Esophagus muscularis mucosa (tissue), 4 donors: Measurements from ENCODE around the gene MEFV. TPM values are rescaled to one million over a fixed set of nuclear protein-coding genes. Genes with fewer than 3 reads are reported as not detected.

Experiments used
- DNase-seq: peaks from one replicate; pipeline ENCODE4 v3.0.0-alpha.2; 2017; ENCODE audit errors: extremely low spot score
- H3K27ac ChIP-seq, 4 donors: fragments of 200-600 bp; sonication (generic); replicated peaks in 1 of 4; 1 replicate in 3 of 4; 2 replicates in 1 of 4; pipeline ENCODE4 v1.5.1; 2016 to 2019; ENCODE audit warnings: mild to moderate bottlenecking in 1 of 4
- H3K27me3 ChIP-seq, 4 donors: fragments of 200-600 bp; sonication (generic); one replicate each; pipeline versions ENCODE4 v1.5.1 to v1.6.0; 2016 to 2019
- H3K36me3 ChIP-seq, 4 donors: fragments of 200-600 bp; sonication (generic); one replicate each; pipeline ENCODE4 v1.5.1; 2016 to 2019
- H3K4me1 ChIP-seq, 4 donors: fragments of 200-600 bp; sonication (generic); one replicate each; pipeline ENCODE4 v1.5.1; 2016 to 2019
- H3K4me3 ChIP-seq, 4 donors: fragments of 200-600 bp; sonication (generic); 1 replicate in 2 of 4; 2 replicates in 2 of 4; pipeline ENCODE4 v1.5.1; 2016 to 2019; ENCODE audit warnings: mild to moderate bottlenecking in 4 of 4, moderate library complexity in 1 of 4
- H3K9me3 ChIP-seq, 4 donors: fragments of 200-600 bp; sonication (generic); 1 replicate in 3 of 4; 2 replicates in 1 of 4; pipeline ENCODE4 v1.5.1; 2016 to 2019
- EP300 ChIP-seq: sonication (generic); formaldehyde crosslinking; IDR thresholded peaks from one replicate; pipeline ENCODE4 v1.6.1; 2017; ENCODE audit warnings: antibody characterized with exemption
- POLR2A ChIP-seq: fragments of 450-650 bp; IDR thresholded peaks from one replicate; pipeline ENCODE4 v1.6.1; 2017; ENCODE audit warnings: antibody characterized with exemption, moderate library complexity, mild to moderate bottlenecking, low read depth
- POLR2AphosphoS5 ChIP-seq, 2 donors: sonication (generic); formaldehyde crosslinking; IDR thresholded peaks; one replicate each; pipeline ENCODE4 v1.6.1; 2017; ENCODE audit warnings: antibody characterized with exemption in 2 of 2
- WGBS: methylation state at CpG from one replicate; pipeline ENCODE4 v1.1.5; 2018; 5-methylcytosine and 5-hydroxymethylcytosine counted together
- intact Hi-C: fragments of 100-400 bp; cut with DNase I; formaldehyde crosslinking; loops from one replicate; pipeline ENCODE4 v1.15.1; 2023
- total RNA-seq, 4 donors: library from RNA; depleted of rRNA; stranded (reverse); fragments of >200 nt; gene quantifications; one replicate each; pipeline versions ENCODE4 v1.1.0 to v1.2.1, GENCODE V29; 2016
- TF ChIP-seq, protein P1 (sequence below), 3 experiments: fragments of 200-600 bp in 2 of 3; fragments of 450-650 bp in 1 of 3; sonication (generic) in 2 of 3; IDR thresholded peaks; one replicate each; pipeline ENCODE4 v1.5.1; 2017 to 2019; ENCODE audit warnings: antibody characterized with exemption in 3 of 3, mild to moderate bottlenecking in 2 of 3, moderate library complexity in 1 of 3

The MEFV gene
- total RNA-seq, 4 donors from 2014 or later = 1.2 to 4.0 (median 1.5) TPM

DNA sequence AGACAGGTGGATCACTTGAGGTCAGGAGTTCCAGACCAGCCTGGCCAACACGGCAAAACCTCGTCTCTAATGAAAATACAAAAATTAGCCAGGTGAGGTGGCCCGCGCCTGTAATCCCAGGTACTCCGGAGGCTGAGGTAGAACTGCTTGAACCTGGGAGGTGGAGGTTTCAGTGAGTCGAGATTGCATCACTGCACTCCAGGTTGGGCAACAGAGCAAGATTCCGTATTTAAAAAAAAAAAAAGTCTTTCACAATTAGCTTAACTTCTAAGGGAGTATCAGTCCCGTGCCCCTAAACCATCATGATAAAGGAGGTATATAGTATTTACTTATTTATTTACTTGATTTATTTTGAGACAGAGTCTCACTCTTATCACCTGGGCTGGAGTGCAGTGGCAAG, 3.4 kb upstream of the MEFV start:
- no peak overlapping the region for H3K27ac ChIP-seq
- no peak for TF ChIP-seq EP300
- no peak for TF ChIP-seq POLR2AphosphoS5 (IDR thresholded peaks at IDR 0.05)
- TF ChIP-seq, protein P1, sequence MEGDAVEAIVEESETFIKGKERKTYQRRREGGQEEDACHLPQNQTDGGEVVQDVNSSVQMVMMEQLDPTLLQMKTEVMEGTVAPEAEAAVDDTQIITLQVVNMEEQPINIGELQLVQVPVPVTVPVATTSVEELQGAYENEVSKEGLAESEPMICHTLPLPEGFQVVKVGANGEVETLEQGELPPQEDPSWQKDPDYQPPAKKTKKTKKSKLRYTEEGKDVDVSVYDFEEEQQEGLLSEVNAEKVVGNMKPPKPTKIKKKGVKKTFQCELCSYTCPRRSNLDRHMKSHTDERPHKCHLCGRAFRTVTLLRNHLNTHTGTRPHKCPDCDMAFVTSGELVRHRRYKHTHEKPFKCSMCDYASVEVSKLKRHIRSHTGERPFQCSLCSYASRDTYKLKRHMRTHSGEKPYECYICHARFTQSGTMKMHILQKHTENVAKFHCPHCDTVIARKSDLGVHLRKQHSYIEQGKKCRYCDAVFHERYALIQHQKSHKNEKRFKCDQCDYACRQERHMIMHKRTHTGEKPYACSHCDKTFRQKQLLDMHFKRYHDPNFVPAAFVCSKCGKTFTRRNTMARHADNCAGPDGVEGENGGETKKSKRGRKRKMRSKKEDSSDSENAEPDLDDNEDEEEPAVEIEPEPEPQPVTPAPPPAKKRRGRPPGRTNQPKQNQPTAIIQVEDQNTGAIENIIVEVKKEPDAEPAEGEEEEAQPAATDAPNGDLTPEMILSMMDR (IDR thresholded peaks at IDR 0.05) = no peak
- no peak for TF ChIP-seq POLR2A
- no peaks in the 10 kb centered on the region for H3K36me3 ChIP-seq
- intact Hi-C loops = loop anchor here (10.0 kb wide), 1 partner anchor 235 kb away; the partner anchor contains the start of gene C16orf90
- WGBS = 82% methylated on average over 8 of the region's 8 CpGs
- H3K9me3 ChIP-seq = no peaks in the 10 kb centered on the region
- no peak overlapping the region for H3K4me3 ChIP-seq
- H3K27me3 ChIP-seq = peaks cover 0 to 27% (median 0%) of the 10 kb centered on the region in 4 donors
- peaks cover 3 to 12% (median 10%) of the 10 kb centered on the region in 4 donors for H3K4me1 ChIP-seq
- no peak for DNase-seq

DNA sequence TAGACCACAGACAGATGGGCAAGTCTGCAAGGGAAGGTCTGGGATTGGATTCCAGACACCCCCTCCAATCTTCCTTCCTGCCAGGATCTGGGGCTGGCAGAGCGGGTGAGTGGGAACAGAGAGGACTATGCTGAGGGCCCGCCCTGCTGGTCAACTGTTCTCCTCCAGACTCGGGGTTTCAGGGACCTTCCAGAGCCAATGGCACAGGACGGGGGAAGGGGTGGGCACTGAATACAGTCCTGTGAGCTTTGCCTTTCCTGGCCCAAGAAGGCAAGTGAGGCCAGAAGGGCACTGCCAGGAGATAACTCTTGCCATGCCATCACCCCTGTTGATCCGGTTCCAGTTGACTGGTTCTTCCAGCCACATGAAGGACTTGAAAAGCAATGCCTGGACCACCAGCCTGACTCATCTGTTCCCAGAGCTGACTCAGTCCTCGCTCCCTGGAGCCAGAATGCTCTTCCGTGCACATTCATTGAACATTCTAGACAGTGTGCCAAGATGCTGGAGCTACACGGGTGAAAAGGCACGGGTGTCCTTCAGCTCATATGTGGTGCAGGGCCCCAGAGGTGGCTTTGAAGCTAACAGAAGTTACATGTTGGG, 533 bp upstream of the MEFV start:
- DNase-seq = no peak
- intact Hi-C loops = no loop called here
- Histone ChIP-seq H3K36me3 (no peaks in the 10 kb centered on the region), H3K9me3 (no peaks in the 10 kb centered on the region), H3K4me3 (no peak overlapping the region), H3K27me3 (peaks cover 0 to 35% (median 3%) of the 10 kb centered on the region in 4 donors), H3K4me1 (no peaks in the 10 kb centered on the region), H3K27ac (no peak overlapping the region)
- no peak for TF ChIP-seq EP300
- TF ChIP-seq, protein P1 (IDR thresholded peaks at IDR 0.05) = no peak
- no peak for TF ChIP-seq POLR2AphosphoS5 (IDR thresholded peaks at IDR 0.05)
- no peak for TF ChIP-seq POLR2A
- WGBS = 83% methylated on average over 8 of the region's 9 CpGs

- Histone ChIP-seq H3K27me3 (peaks cover 0 to 37% (median 3%) of the 10 kb centered on the region in 4 donors), H3K4me1 (no peaks in the 10 kb centered on the region), H3K36me3 (no peaks in the 10 kb centered on the region), H3K27ac (no peak overlapping the region), H3K4me3 (no peak overlapping the region), H3K9me3 (no peaks in the 10 kb centered on the region)
- TF ChIP-seq, protein P1 (IDR thresholded peaks at IDR 0.05) = no peak
- DNase-seq = no peak
- intact Hi-C loops = no loop called here
- 49% methylated on average over 15 of the region's 35 CpGs for WGBS
Observed at GRCh38 chr16:3254309-3254708, 2.1 kb downstream of the MEFV start.

DNA sequence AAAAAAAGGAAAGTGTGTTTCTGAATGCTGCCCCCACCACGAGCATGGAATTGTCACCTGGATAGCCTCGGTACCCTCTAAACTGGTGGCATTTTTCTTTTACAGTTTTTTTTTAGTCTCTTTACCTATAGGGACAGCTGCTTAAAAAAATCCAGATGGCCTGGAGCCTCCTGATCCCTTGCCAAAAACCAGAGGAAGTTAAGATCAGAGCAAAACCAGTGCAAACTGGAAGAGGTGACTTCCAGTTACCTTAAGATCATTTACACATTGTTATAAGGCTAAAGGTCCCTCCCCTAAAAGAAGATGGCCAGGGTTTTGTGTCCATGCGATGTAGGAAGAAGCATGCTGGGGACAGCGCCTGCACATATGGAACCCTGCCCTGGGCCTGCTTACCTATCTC, 3.5 kb downstream of the MEFV start:
- Histone ChIP-seq H3K9me3 (no peaks in the 10 kb centered on the region), H3K4me3 (no peak overlapping the region), H3K4me1 (no peaks in the 10 kb centered on the region), H3K36me3 (no peaks in the 10 kb centered on the region), H3K27me3 (peaks cover 0 to 47% (median 3%) of the 10 kb centered on the region in 4 donors), H3K27ac (no peak overlapping the region)
- WGBS = 73% methylated on average over 4 of the region's 4 CpGs
- intact Hi-C loops = no loop called here
- DNase-seq = no peak
- TF ChIP-seq POLR2AphosphoS5 (IDR thresholded peaks at IDR 0.05) (no peak), POLR2A (no peak), EP300 (no peak)
- TF ChIP-seq, protein P1 (IDR thresholded peaks at IDR 0.05) = no peak

GRCh38 chr16:3249451-3249850, 7.0 kb downstream of the MEFV start:
- intact Hi-C loops = no loop called here
- no peak for DNase-seq

More at GRCh38 chr16:3249451-3249850, 7.0 kb downstream of the MEFV start:
- Histone ChIP-seq H3K4me3 (no peak overlapping the region), H3K9me3 (no peaks in the 10 kb centered on the region), H3K36me3 (no peaks in the 10 kb centered on the region), H3K4me1 (no peaks in the 10 kb centered on the region), H3K27ac (no peak overlapping the region), H3K27me3 (peaks cover 0 to 49% (median 2%) of the 10 kb centered on the region in 4 donors)
- WGBS = 90% methylated on average over 4 of the region's 14 CpGs
- TF ChIP-seq POLR2AphosphoS5 (IDR thresholded peaks at IDR 0.05) (no peak), POLR2A (no peak), EP300 (no peak)
- TF ChIP-seq, protein P1 (IDR thresholded peaks at IDR 0.05) = no peak
